ENCODE measurements around the gene PAQR3. TPM values are rescaled to one million over a fixed set of nuclear protein-coding genes. Genes with fewer than 3 reads are reported as not detected.

Gene PAQR3
- total and polyA plus RNA-seq, 2 experiments from 2014 or later, result 15.9 to 36.3 TPM

Small RNA genes within 50 kb of the gene (small RNA-seq; reads per million reads assigned to genes)
- gene RN7SL127P (ENCODE audit: low replicate concordance), result not detected

Other genes starting within 250 kb of the PAQR3 start
- 32.5 and 36.9 TPM in 2 replicates for gene BMP2K, start 163.1 kb downstream of the PAQR3 start, total RNA-seq (2014; rRNA removed; shearing (Covaris generic))
- 7.1 and 8.2 TPM in 2 replicates for gene BMP2K, start 163.1 kb downstream of the PAQR3 start, polyA plus RNA-seq (2016; fragmentation: Nextera tagmentation; extraction: Ambion mirVana)

Measured in GM23338 (cell line).